Mesangial cell (primary cell): ENCODE measurements around the gene BAG2. TPM values are rescaled to one million over a fixed set of nuclear protein-coding genes. Genes with fewer than 3 reads are reported as not detected.

ENCODE experiments used
- total RNA-seq: library from RNA; depleted of rRNA; stranded (reverse); fragments of >200 nt; gene quantifications from 2 replicates; pipeline ENCODE4 v1.2.3, GENCODE V29; 2015

The BAG2 gene
- total RNA-seq, result 7.5 and 10.3 TPM in 2 replicates

DNA sequence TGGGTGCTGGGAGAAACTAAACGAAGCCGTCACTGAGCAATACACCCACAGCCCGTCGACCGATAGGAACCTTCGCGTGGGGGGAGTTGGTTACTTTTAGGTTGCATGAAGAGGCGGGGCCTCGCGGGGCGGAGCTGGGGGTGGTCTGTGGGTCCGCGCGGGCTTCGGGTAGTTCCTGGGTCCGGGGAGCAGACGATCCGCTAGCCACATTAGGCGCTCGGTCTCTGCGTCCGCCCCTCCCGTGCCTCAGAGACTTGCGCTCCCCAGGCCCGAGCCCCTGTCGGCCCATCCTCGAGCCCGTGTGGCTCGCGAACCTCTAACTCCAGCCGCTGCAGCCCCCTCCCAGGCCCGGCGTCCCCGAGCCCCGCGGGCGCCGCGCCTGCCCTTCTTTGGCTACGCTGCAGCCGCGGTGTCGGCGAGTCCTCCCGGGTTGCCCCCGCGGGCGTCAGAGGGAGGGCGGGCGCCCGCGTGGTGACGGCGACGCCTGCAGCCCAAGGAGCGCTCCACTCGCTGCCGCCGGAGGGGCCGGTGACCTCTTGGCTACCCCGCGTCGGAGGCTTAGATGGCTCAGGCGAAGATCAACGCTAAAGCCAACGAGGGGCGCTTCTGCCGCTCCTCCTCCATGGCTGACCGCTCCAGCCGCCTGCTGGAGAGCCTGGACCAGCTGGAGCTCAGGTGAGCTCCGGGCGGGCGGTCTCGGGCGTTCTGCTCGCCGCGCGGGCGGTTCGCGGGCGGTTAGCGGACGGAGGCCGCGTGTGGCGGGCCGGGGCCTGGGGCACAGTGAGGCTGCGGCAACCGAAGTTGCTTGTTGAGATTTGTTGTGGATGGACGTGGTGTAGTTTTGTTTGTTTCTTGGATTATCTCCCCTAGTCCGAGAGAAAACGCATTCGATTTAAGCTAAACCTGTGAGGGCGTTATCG lies at the start of gene BAG2:
TSS of gene BAG2 (plus strand) at position 191 of the 920 bp plus-strand sequence. CDS start at position 563, 372 bp downstream.

DNA sequence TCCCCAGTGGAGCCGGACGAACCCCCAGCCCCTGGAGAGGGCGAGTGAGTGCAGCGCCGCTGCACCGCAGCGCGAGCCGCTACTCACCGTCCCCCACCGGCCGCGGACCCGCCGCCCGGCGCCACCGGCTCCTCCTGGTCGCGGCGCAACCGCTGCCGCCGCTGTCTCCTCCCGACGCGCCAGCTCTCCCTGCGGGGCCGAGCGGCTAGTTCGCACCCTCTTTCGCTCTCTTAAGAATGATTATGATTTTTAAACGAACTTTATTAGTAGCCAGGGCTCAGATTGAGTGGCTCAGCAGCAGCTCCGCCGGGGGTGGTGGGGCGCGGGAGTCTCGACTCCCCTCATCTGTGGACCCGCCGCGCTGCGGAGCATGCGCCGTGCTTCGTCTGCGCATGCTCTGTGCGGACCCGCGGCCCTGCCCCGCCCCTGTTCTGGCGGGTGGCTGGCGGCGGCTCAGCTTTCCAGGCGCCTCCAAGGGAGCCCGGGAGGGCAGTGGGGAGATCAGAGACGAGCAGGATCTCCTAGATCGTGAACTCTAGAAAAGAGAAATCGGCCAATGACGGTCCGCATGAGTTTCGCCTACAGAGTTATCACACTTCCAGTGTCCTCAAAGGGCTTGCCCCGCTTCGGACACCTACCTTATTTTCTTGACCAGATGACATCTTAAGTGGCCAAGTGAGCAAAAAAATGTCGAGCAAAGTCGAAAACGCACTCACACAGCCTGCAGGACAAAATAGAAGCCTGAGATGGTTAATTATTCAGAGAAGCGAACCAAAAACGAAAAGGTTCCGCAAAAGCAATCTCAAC lies 50.0 kb downstream of the BAG2 start, which contains the start of gene RAB23:
TSS of gene RAB23 (minus strand) at position 372 of the 807 bp plus-strand sequence. CDS start 11,927 bp downstream, outside the sequence.

Other genes with a start within 250 kb of the BAG2 start
- gene BEND6, start 217.2 kb upstream of the BAG2 start, total RNA-seq, result 2.3 and 4.1 TPM in 2 replicates
- 3.5 and 4.1 TPM in 2 replicates for gene KIAA1586, start 125.6 kb upstream of the BAG2 start, total RNA-seq
- gene ZNF451, start 82.1 kb upstream of the BAG2 start, total RNA-seq, result 16.0 and 17.4 TPM in 2 replicates
- 10.6 and 12.0 TPM in 2 replicates for gene RAB23, start 50.0 kb downstream of the BAG2 start, total RNA-seq
- gene PRIM2, start 145.3 kb downstream of the BAG2 start, total RNA-seq, result 7.1 and 24.3 TPM in 2 replicates